Measurements from ENCODE around the gene PCED1B. TPM values are rescaled to one million over a fixed set of nuclear protein-coding genes. Genes with fewer than 3 reads are reported as not detected.

Gene PCED1B
- total RNA-seq, 1 donor from 2014 or later: 0.31 TPM

DNA sequence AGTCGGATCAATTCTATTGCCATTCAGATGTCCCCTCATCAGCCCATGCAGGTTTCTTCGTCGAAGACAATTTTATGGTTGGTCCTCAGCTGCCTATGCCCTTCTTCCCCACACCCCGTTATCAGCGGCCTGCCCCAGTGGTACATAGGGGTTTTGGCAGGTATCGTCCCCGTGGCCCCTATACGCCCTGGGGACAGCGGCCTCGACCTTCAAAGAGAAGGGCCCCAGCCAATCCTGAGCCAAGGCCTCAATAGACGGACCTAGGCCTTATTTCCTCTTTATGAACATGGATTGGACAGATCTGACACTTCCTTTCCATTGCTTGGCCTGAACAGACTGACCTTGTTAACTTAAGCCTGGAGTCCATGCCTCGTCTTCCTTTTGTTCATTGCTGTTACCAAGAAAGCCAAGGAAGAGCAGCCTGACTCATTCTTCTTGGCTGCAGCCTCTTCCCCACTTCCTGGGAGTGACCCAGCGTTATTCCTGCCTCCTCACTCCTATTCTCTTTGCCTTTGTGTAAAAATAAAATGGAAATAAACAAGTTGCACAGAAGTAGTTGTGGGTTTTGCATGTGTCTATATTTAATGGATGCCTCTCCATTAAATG is 156.8 kb downstream of the PCED1B start:
- DNase-seq: no peak

DNA sequence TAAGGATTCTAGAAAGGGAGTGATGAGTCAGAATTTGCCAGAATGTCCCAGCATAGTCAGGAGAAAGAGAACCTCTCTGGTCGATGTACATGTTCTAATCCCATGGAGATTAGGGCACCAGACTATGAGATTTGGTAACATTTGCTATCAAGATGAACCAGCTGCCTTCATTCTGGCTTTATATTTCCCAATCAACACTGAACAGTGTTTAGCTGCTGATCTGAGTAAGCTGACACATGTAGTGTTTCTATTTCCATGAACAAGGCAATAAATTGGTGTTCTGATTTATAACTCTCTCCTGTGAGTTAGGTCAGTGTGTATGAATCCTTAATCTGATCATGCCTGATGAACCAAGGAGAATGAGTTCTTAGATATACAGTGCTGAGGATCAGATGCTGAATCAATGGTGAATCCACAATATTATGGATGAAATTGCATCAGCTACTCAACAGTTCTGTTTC is 158.4 kb downstream of the PCED1B start:
- no peak for DNase-seq

DNA sequence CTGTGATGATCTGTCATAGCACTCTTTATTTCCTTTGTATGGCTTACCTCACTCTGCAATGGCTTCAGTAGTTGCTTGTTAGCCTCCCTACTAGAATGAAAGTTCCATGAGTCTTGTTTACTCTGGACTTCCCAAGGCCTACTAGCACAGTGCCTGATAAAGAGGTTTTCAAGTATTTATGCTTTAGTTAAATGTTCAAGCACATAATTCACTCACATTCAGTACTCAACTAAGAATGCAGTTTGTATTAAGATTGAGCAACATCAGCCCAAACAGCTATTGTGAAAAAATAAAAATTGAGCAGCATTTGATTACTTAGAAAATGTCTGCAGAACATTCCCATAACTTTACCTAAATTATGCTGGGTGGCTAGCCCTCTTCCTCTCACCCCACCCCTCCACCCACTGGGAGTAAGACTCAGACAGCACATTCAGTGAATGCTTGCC is 159.3 kb downstream of the PCED1B start:
- no peak for DNase-seq

DNA sequence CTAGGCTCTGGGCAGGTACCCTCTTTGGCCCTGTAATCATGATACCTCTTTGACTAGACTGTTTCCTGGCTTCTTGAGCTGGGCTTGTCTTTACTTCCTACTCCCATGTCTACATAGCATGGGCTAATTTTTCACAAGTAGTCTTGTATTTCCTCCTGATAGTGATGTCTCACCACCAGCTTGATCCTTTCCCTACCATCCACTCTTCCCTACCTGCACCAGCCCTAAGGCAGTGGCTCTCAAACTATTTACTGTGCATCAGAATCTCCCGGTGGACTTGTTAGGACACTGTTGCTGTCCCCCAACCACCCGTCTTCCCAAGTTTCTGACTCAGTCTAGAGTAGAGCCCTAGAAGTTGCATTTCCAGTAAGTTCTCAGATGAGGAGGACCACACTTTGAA is 163.0 kb downstream of the PCED1B start:
- DNase-seq: no peak

DNA sequence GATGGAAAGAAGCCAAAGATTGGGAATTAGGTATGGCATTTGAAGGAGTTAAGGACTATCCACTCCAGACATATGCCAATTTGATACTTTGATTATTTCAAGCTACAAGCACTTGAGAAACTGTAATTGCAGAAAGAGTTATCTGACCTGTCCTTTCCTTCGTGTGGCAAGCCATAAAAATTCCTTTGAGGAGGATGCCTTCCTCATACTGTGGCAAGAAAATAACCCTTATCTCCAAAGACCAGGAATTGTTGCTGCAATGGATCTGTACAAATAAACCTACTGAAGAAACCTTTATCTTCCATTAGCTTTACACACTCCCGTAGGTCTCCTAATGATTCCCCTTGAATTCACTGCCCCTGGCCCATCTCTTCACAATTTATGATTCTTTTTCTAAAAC is 165.4 kb downstream of the PCED1B start:
- no peak for DNase-seq

DNA sequence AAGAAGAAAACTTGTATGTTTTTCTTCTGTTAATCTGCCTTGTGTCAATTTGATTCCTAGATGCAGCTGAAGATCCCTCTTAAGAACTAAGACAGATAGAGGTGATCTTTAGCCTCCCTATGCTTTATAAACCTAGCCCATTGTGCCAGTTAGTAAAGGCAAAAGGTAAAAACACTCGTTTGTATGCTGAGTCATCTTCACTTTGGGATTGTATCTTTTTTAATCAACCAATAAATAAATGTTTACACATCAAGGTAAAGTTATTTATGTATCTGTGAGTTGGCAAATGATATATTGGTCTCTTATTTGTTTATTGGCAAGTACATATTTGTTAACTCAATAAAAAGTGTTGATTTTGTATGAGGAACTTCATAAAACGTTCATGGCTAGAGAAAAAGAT is 166.2 kb downstream of the PCED1B start:
- no peak for DNase-seq

DNA sequence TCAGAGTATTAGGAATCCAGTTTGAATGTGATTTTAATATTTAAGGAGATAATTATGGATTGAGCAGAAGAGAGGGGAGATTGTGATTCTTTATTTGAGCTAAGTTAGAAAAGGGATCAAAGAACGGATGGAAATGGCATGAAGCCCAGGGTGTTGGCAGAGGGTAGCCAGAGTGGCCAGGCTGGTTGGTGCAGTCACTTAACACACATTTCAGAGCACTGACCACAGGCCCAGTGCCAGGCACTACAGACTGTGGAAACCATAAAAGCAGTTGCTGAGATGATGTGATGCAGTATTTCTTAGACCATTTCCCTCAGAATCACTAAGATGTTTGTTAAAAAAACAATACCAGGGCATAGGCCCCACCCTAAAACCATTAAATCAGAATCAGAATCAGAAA is 168.0 kb downstream of the PCED1B start:
- DNase-seq: no peak

DNA sequence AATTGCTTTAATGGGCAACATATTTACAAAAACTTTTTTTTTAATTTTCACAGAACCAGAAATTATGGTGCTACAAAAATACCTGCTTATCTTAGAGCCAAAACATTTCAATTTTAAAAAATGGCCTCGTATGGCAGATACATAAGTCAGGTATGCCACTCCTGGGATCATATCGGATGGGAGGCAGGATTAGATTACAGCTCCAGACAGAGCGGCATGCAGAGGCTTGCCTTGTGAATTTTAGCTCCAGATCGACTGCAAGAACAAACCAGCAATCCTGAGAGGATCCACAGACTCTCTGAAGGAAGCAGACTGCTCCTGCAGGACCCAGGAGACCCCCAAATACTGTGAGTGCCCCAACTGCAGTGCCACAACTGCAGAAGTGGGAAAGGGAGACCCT is 169.7 kb downstream of the PCED1B start:
- DNase-seq: no peak

DNA sequence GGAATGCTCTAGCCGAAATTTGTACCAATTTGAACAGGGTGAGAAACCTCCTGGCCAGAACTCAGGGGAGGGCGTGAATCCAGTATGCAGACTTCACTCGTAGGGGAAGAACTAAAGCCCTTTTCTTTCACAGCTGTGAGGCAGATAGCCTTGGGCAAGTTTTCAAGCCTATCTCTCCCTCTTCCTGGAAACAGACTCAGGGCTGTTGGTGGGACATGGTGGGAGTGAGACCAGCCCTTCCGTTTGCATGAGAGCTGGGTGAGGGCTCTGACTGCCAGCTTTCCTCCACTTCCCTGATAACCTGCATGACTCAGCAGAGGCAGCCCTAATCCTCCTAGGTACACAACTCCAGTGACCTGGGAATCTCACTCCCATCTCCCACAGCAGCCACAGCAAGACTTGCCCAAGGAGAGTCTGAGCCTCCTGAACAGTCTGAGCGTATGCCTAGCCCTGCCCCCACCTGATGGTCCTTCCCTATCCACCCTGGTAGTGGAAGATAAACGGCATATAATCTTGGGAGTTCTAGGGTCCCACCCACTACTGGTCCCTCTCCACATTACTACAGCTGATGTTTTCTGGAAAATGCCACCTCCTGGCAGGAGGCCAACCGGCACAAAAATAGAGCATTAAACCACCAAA is 170.4 kb downstream of the PCED1B start:
- no peak for DNase-seq

DNA sequence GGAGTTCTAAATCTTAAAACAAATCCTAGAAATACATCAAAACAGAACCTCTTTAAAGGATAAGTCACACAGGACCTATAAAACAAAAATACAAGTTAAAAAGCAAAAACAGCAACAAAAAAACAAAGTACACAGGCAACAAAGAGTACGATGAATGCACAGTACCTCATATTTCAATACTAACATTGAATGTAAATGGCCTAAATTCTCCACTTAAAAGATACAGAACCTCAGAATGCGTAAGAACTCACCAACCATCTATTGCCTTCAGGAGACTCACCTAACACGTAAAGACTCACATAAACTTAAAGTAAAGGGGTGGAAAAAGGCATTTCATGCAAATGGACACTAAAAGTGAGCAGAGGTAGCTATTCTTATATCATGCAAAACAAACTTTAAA is 172.5 kb downstream of the PCED1B start:
- DNase-seq: no peak

DNA sequence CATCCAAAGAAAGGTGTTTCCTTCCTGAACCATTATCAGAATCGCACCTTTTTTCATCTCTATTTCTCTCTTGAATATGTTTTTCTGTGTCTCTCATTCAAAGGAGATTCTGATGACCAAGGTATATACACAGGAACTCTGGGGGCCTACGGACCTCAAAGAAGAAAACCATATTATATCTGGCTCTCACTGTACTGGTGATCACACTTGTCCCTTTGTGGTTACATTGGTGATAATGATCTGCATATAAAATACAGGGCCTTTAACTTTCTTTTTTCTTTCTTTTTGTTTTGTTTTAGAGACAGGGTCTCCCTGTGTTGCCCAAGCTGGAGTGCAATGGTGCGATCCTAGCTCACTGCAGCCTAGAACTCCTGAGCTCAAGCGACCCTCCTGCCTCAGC is 185.5 kb downstream of the PCED1B start:
- DNase-seq: no peak

DNA sequence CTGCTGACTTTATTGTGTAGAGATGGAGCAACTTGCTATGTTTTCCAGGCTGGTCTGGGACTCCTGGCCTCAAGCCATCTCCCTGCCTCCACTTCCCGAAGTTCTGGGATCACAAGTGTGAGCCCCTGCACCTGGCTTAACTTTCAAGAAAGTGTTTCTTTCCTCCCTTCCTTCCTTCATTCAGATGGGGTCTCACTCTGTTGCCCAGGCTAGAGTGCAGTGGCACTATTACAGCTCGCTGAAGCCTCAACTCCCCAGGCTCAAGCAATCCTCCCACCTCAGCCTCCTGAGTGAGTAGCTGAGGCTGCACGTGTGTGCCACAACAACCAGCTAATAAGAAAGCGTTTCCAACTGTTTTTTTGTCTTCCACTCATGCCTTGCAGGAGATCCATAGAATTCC is 186.0 kb downstream of the PCED1B start:
- DNase-seq: no peak

DNA sequence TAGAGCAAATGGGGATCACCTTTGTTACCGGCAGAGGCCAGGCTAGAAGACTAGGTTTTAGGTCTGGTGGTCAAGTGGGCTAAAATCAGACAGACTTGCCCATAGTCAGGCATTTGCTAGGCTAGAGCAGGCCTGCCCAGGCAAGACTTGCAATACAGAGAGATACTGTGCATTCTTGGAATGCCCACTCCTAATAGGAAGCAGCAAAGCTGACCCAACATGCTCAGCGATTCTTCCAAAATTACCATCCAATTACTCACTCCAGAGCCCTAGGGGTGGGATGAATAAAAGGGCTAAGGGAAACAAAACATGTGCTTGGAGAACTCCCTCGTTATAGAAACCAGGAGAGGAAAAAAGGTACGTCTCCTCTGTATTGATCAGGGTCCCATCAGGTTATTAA is 188.2 kb downstream of the PCED1B start:
- no peak for DNase-seq

DNA sequence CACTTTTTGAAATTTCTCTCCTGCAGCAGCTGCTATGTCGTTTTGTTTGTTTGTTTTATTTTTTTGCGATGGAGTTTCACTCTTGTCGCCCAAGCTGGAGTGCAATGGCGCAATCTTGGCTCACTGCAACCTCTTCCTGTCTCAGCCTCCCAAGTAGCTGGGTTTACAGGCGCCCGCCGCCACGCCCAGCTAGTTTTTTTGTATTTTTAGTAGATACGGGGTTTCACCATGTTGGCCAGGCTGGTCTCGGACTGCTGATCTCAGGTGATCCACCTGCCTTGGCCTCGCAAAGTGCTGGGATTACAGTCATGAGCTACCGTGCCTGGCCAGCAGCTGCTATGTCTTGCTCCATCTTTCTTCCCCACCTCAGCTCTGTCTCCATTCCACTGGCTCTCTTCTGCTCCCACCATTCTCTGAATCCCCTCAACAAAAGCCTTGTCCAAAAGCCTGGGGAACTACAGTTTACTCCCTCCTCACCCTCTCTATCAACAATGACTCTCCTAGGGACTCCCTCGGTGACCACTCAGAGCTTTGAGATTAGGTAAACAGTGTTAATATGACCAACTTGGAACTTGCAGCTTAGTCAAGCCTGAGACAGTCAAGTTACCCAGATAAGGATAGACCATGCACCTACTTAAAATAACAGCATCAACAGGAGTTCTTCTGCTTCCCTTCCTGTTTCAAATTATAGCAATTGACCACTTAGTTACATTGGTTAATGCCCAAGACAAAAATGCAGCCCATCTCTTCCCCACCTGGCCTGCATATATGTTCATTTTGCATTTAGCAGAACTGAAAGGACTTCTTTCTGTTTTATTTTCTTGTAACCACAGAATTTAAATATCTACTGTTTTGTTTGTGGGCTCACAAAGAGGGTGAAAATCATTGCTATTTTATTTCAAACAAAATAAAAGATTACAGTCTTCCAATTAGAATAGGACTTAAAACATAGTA is 189.4 kb downstream of the PCED1B start:
- DNase-seq: no peak

DNA sequence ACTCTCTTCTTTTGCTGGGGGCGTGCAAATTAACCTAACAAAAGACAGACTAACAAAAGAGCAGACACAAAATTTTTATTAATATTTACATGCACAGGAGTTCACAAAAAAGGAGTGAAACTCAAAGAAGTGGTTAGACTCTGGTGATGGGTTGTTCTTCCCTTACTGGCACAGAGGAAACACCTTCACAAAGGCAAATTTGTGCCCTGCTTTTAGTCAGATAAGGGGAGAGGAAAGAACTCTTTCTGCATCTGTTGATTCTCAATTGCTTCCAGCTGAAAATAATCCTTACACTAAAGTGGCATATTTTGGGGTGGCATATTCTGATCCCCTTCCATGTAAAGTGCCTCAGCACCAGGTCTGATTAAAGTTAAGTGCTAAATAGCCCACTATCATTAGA is 190.5 kb downstream of the PCED1B start:
- no peak for DNase-seq

DNA sequence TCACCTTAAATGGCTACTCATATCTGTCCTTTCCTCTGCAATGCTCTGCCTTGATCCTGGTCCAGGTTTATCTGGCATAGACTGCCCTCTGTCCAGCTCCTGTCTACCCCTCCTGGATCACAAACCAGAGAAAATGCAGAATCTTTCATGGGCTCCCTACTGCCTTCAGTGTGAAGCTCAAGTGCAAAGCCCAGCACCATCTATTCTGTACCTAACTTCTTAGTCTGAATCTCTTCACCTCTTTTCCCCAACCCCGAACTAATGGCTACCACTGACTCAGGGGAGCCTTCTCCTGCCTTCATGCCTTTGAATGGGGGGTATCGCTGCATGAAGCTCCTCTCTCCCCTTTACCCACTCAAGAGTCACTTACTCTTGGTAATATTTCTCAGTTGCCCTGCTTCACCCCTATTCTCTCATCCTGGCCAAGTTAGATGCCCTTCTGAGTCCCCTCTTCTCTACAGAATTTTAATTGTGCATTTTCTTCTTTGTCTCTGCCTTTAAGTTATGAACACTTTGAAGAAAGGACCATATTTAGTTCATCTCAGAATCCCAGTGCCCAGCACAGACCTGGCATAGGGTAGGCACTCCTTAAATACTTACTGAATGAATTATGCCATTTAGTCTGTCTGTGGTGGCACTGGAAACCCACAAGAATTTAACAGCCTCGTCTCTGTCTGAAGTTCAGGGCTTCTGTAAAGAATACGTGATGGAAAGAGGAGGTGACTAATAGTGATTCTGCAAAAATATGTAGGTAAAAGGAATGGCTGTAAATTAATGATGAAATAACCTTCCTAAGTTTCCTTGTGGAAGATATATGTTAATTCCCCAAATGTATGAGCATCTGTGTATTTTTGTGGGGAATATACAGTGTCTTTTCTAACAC is 191.6 kb downstream of the PCED1B start:
- no peak for DNase-seq

DNA sequence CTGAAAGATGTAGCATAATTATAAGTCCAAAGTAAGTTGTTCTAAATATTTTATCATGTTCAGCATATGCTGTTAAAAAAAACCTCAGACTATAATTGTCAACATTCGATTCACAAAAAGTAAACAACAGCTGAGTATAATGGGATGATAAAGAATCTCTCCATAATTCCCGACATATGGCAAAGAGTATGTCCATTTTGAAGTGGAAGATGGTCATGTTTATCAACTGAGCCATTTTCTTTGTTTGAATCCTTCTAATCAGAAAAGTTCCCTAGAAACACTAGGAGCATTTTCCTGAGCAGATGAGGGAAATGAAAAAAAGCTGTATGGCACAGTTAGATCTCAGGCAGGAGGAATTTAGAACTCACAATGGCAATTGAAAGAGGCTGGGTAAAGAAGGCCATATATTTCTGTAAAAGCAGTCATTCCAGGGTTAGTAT is 192.4 kb downstream of the PCED1B start:
- no peak for DNase-seq

DNA sequence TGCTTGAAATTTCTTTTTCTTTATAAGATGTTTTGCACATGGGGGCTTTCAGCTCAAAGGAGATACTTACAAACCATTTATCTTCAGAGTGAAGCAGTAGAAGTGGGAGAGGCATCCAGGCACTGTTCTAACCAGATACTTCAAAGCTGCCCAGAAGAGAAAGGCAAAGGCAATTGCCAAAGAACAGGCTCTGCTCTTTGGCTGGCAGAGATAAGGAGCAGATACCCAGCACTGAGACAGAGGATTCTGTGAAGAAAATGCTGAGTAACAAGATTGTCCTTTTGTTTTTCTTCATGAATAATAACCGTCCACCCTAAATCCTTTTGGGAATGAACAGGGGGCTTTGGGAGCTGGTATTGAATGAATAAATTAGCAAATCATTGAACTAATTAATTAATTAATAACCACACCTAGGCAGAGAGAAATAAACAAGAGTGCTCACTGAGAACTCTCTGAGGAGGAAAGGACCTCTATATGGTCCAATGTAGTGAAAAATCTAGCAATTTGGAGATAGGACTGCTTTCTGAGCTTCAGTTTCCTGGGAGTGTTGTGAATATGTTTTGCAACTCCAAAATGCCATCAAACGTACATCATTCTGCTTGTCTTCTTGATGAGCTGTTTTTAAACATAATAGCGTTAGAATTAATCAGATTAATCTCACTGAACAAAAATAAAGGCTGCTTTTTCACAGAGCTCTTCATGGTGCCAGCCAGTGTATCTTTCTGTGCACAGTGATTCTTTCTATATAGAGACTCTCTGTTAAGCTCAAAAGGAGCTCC is 193.2 kb downstream of the PCED1B start:
- DNase-seq: no peak

DNA sequence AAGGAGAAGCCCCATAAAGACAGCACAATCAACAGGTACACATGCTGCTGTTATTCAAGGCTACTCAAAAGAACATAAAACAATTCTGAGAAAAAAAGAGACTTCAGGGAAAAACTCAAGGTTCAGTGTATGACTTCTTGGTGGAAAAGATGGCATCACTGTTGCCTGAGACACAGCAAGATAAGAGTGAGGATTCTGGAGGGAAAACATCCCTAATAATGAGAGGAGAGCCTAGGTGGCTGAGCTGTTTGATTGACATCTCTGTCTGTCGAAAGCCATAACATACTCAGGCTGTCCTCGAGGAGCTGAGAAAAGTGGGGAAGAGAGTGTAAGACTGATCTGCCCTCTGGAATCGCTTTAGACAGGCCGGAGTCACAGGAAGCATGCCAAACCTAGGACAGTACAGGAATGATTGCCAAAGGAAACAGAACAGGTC is 193.8 kb downstream of the PCED1B start:
- DNase-seq: no peak

DNA sequence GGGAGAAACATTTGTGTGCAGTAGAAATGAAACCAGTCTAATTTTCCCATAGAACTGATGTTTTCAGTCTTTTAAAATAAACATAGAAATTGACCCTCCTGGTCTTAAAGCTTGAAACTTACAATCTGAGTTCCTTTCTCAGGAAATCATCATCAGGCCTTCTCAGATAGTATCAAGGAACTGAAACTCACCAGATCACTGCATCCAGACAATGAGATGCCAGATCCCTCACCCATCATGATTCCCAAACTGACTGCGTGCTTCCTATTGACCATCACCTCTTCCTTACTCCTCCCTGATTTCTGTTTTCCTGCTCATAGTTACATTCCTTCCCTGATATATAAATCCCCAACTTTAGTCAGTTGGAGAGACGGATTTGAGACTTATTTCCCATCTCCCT is 195.3 kb downstream of the PCED1B start:
- no peak for DNase-seq

DNA sequence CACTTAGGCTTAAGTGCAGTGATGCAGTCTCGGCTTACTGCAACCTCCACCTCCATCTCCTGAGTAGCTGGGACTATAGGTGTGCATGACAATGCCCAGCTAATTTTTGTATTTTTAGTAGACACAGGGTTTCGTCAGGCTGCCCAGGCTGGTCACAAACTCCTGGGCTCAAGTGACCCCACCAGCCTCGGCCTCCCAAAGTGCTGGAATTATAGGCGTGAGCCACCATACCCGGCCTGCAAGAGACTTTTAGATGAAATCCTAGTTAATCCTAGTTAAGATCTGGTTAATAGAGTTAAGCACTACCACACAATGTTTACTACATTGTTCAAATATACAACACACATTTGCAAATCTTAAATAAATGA is 196.8 kb downstream of the PCED1B start:
- no peak for DNase-seq

Data from tongue (tissue), 2 donors.